ENCODE results near the gene CYTH3.

DNA sequence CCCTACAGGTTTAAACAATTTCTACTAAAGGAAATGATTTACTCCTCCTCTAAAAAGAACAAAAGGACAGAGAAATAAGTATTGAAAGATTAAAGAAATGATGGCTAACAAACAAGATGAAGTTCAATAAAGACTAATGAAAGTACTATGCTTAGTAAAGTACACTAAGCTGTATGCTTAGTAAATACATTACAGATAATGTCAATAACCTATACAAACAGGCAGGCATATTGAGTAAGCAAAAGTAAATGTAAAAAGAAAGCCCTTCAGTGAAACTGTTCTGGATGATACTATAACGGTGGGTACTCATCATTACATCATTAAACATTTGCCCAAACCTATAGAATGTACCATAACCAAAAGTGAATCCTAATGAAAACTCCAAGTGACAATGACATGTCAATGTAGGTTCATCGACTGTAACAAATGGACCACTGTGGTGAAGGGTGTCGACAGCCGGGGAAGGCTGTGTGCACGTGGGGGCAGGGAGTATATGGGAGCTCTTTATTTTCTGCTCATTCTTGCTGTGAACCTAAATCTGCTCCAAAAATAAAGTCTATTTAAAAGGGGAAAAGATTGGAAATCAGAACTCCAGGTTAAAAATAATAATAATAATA lies 34.0 kb downstream of the CYTH3 start:
- no peak for TF ChIP-seq TCF7L2 (IDR thresholded peaks at IDR 0.05; ENCODE audit: borderline replicate concordance, extremely low read depth, insufficient read depth, insufficient read length)
- TF ChIP-seq SP1 (IDR thresholded peaks at IDR 0.05; ENCODE audit: low read depth) = no peak
- no peak for TF ChIP-seq POLR2AphosphoS5 (IDR thresholded peaks at IDR 0.05; ENCODE audit: low read depth, low read length)
- no peak for TF ChIP-seq JUND (IDR thresholded peaks at IDR 0.05)
- TF ChIP-seq, protein P1, sequence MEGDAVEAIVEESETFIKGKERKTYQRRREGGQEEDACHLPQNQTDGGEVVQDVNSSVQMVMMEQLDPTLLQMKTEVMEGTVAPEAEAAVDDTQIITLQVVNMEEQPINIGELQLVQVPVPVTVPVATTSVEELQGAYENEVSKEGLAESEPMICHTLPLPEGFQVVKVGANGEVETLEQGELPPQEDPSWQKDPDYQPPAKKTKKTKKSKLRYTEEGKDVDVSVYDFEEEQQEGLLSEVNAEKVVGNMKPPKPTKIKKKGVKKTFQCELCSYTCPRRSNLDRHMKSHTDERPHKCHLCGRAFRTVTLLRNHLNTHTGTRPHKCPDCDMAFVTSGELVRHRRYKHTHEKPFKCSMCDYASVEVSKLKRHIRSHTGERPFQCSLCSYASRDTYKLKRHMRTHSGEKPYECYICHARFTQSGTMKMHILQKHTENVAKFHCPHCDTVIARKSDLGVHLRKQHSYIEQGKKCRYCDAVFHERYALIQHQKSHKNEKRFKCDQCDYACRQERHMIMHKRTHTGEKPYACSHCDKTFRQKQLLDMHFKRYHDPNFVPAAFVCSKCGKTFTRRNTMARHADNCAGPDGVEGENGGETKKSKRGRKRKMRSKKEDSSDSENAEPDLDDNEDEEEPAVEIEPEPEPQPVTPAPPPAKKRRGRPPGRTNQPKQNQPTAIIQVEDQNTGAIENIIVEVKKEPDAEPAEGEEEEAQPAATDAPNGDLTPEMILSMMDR (IDR thresholded peaks at IDR 0.05 in 2 of 3, conservative IDR thresholded peaks at IDR 0.05 in 1 of 3; ENCODE audit: borderline replicate concordance in 1 of 3, insufficient read depth in 1 of 3, low read depth in 2 of 3, low read length in 2 of 3) = no peak
